ENCODE results near the gene MKNK1.

Gene MKNK1

DNA sequence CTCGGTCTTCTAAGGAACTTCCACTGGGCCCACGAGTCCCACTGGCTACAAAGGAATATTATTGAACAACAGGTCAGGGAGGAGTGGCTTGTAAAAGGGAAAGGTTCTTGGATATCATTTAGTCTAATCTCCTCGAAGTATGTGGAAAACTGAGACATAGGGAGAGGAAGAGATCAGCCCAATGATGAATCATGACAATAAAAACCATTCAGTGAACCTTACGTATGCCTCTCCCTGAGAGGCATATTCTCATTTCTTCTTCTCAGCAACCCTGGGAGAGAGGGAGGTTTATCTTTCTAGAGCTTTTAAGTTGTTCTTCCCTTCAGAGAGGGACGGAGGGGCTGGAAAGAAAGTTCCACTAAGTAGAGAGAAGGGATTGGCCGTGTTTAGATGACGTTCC, 17.9 kb upstream of the MKNK1 start:
- DNase-seq (ENCODE audit: low read depth): no peak
- no peak overlapping the region for H3K4me3 ChIP-seq (ENCODE audit: low read depth, low read length)

DNA sequence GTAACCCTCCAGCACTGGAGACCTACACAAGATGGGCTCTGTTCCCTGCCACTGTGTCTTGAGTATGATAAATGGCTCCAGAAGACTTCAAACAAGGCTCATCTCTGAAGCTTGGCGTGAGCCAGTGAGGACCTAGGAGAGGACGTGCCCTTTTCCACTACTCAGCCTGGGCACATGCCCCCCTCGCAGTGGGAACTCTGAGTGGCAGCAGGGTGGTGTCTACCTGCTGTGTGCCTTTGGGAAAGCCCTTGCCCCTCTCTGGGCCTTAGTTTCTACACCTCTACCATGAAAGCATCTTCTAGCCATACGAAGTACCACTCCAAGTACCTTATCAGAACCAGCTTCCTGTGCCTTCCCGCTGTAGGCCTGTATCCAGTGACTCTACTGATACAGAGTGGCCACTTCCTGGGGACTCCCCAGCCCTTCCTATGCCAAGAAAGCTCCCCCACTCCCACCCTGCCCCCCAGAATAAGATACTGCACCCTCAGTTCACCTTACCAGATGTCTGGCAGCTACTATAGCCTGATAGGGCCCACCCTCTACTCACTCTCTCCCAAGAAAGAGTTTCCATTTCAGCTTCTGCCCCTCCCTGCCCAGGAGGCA, 15.7 kb upstream of the MKNK1 start:
- DNase-seq (ENCODE audit: low read depth): no peak
- H3K4me3 ChIP-seq (ENCODE audit: low read depth, low read length): no peak overlapping the region

DNA sequence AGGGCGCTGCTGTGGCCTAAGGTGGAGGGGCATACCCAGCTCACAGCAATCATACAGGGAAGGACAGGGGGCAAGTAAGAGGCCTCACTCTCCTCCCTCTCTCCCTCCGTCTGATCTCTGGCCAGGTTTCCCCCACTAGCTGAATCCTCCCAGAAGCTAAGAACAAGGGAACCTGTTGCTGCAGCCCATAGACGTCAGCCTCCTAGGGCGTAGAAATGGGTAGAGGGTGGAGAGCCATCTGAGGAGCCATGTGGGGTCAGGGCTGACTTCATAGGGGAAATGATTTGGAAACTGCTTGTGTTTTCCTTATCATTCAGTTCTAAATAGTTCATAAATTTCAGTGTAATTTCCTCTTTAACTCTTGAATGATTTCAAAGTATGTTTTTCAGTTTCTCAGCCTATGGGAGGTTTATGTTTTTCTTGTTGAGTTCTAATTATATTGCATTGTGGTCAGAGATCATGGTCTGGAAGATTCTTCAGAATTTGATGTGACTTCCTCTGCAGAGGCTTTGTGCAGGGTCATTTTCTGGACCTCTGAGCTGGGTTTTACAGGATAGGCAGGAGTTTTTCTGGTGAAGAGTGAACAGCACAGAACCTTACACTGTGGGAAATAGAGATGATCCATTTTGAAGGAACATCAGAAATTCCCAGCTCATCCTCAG, 14.8 kb upstream of the MKNK1 start:
- no peak overlapping the region for H3K4me3 ChIP-seq (ENCODE audit: low read depth, low read length)
- no peak for DNase-seq (ENCODE audit: low read depth)

DNA sequence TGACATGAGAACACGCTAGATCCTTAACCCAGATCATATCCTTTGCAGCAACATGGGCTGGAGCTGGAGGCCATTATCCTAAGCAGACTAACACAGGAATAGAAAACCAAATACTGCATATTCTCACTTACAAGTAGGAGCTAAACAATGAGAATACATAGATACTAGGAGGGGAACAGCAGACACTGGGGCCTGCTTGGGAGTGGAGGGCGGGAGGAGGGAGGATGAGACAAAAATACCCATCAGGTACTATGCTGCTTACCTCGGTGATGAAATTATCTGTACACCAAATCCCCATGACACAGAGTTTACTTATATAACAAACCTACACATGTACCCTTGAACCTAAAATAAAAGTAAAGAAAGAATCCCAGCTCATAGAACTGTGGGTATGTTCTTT, 13.8 kb upstream of the MKNK1 start:
- no peak for DNase-seq (ENCODE audit: low read depth)

DNA sequence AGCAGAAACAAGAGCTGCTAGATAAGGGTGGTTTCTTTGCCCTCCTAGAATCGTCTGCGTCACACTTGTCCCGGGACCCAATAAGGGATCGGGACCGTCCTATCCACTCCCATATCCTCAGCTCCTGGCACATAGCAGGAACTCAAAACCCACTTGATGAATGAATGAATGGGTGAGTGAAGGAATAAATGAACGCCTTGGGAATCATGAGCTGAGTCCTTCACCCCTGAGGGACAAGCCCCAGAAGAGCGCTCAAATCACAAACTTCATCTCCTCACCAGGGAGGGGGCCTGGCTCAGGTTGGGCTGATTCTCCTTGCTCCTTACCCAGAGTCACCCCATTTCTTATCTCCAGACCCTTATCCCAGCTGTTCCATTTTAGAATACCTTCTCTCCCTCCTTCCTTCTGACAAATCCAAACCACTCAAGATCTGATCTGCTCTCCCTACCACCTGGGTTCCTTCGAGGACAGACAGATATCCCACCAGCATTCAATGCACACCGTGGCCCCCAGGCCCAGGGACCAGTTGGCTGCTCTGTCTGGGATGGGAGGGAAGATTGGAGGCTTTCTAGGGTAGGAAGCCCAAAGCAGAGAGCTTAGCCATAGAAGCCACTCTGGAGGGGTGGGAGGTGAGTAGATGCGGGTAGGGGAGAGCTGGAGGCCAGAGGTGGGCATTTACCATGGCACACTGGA, 13.2 kb upstream of the MKNK1 start:
- no peak for DNase-seq (ENCODE audit: low read depth)
- peak overlapping the region; percentile 73 for H3K4me3 ChIP-seq (ENCODE audit: low read depth, low read length)

More for the DNA sequence above, 13.8 kb upstream of the MKNK1 start:
- H3K4me3 ChIP-seq (ENCODE audit: low read depth, low read length): no peak overlapping the region

DNA sequence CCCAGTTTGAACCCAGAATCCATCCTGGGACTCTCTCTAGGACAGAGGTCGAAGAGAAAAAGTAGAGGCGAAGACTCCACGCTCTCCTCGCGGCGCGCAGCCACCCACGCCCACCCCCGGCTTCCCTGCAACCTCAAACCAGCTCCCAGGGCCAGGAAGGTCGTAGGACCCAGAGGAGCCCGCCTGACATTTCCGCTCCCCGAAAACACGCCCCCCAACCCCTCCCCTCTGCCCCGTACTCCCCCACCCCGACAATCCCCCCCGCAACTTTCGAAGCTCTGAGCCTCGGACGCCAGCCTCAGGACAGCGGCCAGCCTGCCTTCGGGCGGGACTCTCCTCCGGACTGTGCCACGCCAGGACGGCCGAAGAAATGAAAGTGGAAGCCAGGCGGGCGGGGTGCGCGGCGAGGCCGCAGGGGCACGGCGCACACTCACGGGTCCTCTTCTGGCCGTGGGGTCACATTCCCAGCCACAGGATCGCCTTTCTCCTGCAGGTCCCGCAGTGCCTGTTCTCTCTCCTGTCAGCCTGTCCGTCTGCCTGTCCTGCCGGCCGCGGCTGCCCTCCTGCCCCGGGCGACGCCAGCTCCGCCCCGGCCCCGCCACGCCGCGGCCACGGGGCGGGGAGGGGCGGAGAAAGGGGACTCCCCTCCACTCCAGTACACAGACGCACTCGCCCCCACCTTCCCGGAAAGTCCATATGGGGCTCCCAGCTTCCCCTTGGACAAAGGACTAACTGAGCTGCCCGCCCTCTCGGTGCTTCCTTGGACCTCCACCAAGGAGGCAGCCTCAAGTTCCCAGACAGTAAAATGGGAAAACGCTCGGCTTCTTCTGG, 12.4 kb upstream of the MKNK1 start, which contains the start of gene MOB3C:
MOB3C (minus strand) TSS at position 535 of the 831 bp plus-strand sequence. CDS start 3,490 bp downstream, outside the sequence.
- DNase-seq (ENCODE audit: low read depth): no peak
- H3K4me3 ChIP-seq (ENCODE audit: low read depth, low read length): peak within 1 kb of the TSS; percentile 73

DNA sequence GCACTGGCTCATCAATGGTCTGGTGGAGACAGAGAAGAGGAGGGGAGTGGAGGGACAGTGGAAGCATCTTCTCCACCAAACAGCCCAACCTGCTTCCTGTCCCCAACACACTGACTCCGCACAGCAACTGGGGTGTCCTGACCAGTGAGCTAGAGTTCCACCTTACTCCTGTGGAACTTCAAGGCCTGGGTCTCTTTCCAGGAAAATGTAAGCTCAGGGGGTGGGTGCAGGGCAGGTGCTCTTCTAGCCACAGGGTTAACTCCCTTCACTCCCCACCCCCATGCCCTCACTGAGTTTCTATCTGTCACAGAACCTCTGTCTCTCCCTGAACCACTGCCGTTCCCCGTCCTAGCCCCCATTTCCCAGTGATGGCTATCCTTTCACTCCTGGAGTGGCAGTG, 11.7 kb upstream of the MKNK1 start:
- no peak for DNase-seq (ENCODE audit: low read depth)
- H3K4me3 ChIP-seq (ENCODE audit: low read depth, low read length): peak overlapping the region; percentile 73

DNA sequence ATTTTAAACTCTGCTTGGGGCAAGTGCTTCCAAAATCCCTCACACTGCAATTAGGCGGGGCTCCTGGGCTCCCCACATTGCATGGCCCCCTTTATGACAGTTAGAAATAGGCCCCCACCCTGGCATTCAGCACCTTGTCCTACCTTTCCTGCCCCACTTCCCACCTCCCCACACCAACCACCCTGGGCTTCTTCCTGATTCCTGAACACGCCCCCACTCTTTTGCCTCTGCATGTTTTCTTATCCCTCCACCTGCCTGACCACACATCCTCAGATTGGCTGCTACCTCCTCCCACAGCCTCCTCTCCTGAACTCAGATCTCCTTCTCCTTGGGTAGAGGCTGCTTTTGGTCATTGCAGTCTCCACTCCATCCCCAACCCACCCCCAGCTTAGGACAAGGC, 11.0 kb upstream of the MKNK1 start:
- DNase-seq (ENCODE audit: low read depth): no peak
- no peak overlapping the region for H3K4me3 ChIP-seq (ENCODE audit: low read depth, low read length)

DNA sequence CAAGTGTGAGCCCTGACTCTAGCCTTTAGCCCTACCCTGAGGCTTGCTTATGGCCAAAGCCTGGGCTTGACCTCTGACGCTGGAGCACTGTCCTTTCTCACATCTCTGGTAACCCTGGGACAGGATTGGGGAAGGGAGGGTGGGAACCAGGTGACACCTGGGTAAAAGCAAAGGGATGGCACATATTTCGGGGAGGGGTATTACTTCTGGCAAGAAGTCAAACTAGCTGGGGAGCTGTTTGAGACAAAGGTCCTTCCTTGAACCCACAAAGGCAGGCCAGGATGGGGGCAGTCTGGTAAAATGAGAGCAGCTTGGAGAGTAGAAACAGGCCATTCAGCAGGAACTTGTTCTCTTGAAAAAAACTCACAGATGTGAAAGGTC, 10.5 kb upstream of the MKNK1 start:
- H3K4me3 ChIP-seq (ENCODE audit: low read depth, low read length): no peak overlapping the region
- no peak for DNase-seq (ENCODE audit: low read depth)

DNA sequence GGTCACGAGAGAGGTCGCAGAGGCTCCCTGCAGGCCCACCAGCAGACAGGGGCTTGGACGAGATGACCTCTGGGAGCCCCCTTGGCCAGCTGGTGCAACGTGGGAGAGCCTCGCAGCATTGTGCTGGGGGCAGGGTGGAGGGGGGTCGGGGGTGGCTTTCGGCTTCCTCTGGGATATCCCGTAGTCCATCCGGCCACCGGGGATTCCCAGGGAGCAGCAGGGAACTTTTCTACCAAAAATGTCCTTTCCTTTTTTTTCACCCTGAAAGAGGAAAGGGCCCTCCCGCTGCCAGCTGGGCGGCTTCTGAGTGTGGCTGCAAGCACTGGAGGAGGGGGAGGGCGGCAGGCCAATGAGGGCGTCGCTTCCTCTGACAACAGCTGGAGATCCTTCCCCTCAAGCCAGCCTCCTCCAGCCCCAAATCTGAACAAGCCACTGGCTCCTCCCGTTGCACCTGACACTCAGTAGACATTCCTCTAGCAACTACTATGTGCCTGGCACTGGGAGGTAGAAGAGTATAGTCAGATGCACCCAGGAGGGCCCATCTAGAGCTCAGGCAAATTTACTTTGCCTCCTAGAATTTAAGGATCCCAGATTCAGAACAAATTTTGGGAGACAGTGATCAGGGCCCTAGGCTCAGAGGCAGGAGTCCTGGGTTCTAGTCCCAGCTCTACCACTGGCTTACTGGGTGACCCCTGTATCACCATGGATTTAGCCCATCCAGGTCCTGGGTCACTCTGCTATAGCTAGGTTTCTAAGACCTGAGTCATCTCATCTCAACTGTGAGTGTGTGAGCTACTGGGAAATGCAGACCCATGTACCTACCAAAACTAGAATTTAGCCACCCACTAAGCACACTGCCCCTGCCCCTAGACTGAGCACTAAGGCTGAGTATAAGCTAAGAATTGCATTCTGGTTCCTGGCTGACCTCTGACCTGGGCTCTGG, 9.9 kb upstream of the MKNK1 start:
- no peak overlapping the region for H3K4me3 ChIP-seq (ENCODE audit: low read depth, low read length)
- DNase-seq (ENCODE audit: low read depth): no peak

DNA sequence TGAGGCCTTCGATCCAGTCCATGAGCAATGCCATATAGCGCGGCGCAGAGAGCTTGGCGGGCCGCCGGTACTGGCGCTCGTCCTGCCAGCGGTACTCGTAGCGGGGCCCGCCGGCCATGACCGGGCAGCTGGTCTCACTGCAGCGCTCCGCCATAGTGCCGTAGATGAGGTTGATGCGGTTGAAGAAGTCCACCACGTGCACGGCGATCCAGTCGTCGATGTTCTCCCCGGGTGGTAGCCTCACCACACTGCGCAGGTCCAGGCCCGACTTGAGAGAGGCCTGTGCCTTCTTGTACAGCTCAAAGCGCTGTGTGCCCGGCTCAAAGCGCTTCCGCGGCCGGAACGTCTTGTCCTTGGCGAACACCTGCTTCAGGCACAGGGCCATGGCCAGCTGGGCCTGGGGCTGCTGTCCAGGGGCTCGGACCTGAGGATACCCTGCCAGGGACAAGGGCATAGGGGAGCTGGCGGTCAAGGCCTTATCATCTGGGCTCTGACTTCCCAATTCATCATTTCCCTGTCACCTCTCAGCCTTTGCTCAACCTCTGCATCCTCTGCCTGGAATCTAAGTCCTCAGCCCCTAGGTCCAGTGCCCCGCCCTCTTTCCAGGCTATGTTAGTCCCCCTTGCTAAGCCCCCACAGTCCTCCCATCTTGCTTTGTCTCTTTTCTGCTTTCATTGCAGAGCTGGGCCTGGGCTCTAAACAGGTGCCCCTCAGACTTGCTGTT, 9.0 kb upstream of the MKNK1 start:
- no peak overlapping the region for H3K4me3 ChIP-seq (ENCODE audit: low read depth, low read length)
- DNase-seq (ENCODE audit: low read depth): no peak

DNA sequence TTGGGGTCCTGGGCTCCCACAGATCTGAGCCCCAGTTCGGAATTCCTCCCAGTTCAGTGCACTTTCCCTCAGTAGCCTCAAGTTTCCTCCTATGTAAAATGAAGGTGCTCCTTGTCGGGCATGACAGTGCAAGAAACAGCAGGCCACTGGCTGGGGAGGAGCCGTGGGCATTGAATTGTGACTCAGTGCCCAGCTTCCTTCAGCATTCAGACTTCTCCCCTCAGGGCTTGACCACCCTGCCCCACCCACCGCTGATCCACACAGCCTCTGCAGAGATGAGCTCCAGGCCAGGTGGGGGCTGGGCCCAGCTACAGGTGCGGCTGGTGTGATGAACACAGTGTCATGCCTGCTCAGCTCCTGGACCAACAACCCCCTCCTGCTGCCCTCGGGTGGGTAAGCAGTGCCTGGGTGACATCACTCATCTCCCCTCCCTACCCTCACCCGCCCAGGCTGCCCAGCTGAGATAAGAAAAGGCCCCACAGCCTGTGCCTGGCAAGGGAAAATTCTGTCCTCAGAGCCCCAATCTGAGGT, 7.7 kb upstream of the MKNK1 start:
- DNase-seq (ENCODE audit: low read depth): no peak
- H3K4me3 ChIP-seq (ENCODE audit: low read depth, low read length): no peak overlapping the region

DNA sequence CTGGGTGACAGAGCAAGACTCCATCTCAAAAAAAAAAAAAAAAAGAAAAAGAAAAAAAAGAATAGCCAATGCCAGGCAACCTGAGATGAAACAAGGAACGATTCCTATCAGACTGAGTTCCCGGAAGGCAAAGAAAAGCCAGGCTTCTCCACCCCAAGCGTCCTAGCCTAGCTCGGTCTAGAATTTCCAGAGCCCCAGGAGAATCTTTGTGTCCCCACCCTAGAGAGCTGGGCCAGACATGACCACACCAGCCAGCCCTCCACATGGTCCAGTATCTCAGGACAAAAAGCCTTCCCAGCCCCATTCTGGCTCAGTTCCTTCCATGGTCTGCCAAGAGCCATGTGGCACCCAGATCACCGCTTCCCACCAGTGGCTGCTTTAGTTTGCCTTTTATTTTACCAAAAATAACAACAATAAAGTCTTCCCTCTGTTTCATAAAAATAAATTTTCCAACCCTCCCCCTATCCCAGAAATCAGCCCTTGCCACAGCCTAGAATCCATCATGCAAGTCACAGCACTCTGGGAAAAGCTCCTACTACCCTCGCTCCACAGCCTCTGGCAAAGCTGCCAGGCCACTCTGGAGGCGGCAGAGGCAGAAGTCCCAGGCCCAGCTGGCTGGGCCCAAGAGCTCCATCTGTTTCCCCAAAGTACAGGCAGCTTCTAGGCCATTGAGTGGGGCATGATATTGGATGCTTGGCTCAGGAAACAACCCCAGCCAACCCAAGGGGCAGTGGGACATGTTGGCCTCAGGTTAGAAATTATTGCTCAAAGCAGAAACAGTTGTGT, 3.5 kb upstream of the MKNK1 start:
- DNase-seq (ENCODE audit: low read depth): no peak
- no peak overlapping the region for H3K4me3 ChIP-seq (ENCODE audit: low read depth, low read length)

DNA sequence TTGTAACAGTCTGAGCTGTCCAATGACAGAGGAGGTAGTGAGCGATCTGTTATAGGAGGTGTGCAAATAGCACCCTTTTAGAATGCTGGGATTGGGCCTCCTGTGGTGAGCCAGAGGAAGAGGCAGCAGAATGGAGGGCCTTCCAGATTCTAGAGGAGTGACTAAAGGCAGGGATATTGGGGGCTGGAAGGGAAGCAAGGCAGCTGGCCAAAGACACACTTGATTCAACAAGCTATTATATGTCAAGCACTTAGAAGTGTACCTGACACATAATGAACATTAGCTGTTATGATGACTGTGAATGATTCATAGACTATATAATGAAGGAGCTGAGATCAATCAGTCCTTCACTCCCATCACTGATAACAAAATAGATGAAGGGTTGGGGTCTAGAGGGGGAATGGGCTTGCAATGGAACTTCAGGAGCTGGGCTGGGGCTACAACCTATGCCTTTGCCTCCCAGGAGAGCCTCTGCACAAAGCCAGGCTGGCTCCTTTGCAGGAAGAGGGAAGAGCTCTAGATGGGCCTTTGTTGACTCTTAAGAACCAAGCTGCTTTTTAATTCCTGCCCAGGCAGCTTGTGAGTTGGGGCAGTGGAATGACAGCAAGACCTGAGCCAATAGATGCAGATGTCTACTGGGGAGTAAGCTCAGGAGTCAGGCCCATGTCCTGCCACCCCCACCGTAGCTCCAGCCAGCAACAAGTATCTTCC, 2.3 kb upstream of the MKNK1 start:
- no peak for DNase-seq (ENCODE audit: low read depth)
- no peak overlapping the region for H3K4me3 ChIP-seq (ENCODE audit: low read depth, low read length)

DNA sequence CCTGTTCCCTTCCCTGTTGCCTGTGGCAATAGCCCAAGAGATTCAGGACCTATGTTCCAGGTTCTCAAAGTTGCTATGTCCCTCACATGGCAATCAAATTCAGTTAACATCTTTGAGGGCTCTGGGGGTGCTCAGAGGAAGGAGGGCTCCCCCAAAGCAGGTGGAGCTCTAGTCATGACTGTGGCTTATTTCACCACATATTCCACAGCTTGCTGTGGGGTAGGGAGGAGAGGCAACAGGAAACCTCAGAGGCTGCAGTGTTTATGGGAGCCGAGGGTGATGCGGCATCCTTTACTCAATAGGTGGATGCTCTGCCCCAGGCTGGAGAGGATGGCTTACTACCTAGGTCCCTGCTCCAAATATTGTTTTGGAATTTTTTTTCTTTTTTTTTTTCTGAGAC, 1.2 kb upstream of the MKNK1 start:
- no peak overlapping the region for H3K4me3 ChIP-seq (ENCODE audit: low read depth, low read length)
- no peak for DNase-seq (ENCODE audit: low read depth)

DNA sequence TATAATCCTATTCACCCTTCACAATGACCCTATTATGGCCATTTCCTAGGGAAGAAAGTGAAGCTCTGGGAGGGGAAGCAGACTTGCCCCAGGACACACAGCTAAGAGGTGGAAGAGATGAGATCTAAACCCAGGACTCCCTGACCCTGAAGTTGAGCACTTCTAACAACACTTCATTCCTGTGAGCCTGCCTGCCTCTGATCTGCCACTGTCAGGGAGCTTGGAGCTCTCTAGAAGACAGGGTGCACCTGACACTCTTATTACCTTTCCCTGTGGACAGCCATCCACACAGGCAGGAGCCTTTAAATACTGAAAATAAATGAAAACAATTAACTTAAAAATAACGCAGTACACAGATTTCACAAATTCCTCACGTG, 599 bp downstream of the MKNK1 start:
- no peak for DNase-seq (ENCODE audit: low read depth)
- H3K4me3 ChIP-seq (ENCODE audit: low read depth, low read length): peak overlapping the region; percentile 99

All from skeletal muscle cell (primary cell).